Ishikawa (cell line): ENCODE results near the gene NMD3.

ENCODE experiments used
- CEBPB ChIP-seq: IDR thresholded peaks from 2 replicates; pipeline ENCODE4 v1.6.1; 2012
- EP300 ChIP-seq: IDR thresholded peaks from 2 replicates; pipeline ENCODE4 v1.6.1; 2012; ENCODE audit warnings: borderline replicate concordance
- REST ChIP-seq: IDR thresholded peaks from 2 replicates; pipeline ENCODE4 v1.6.1; 2012; ENCODE audit warnings: low read depth, mild to moderate bottlenecking
- TAF1 ChIP-seq: IDR thresholded peaks from 2 replicates; pipeline ENCODE4 v1.6.1; 2012; ENCODE audit warnings: low read depth, mild to moderate bottlenecking
- USF1 ChIP-seq: IDR thresholded peaks from 2 replicates; pipeline ENCODE4 v1.6.1; 2012

GRCh38 chr3:161239700-161240099, 18.6 kb downstream of the NMD3 start:
- no peak for TF ChIP-seq EP300
- TF ChIP-seq CEBPB = no peak
- TF ChIP-seq TAF1 = no peak
- no peak for TF ChIP-seq REST
- no peak for TF ChIP-seq USF1
